GM06990 (cell line): ENCODE results near the gene GMCL1.
A peak's percentile ranks its signal among the peaks of the same experiment; 100 is the strongest.

Experiments used
- DNase-seq: peaks from one replicate; pipeline ENCODE4 v3.0.0-alpha.2; 2011; ENCODE audit not compliant: insufficient read length; ENCODE audit errors: extremely low read depth
- H3K27me3 ChIP-seq: replicated peaks from 2 replicates; pipeline ENCODE4 v1.6.0; 2011; ENCODE audit warnings: low read length; ENCODE audit not compliant: control insufficient read depth, insufficient read depth
- H3K36me3 ChIP-seq: 2 replicates; pipeline ENCODE4 v1.5.1; 2011; ENCODE audit warnings: low read length; ENCODE audit not compliant: control insufficient read depth, insufficient read depth
- H3K4me3 ChIP-seq: replicated peaks from 2 replicates; pipeline ENCODE4 v1.5.1; 2011; ENCODE audit warnings: low read depth, mild to moderate bottlenecking, control low read depth, low read length
- CTCF ChIP-seq: IDR thresholded peaks from 2 replicates; pipeline ENCODE4 v1.5.1; 2011; ENCODE audit warnings: low read length, control low read depth, mild to moderate bottlenecking, inconsistent platforms; ENCODE audit not compliant: insufficient read depth, poor library complexity, severe bottlenecking

The GMCL1 gene

GRCh38 chr2:69811018-69811417, 18.4 kb upstream of the GMCL1 start:
- no peak for TF ChIP-seq CTCF
- no peak for DNase-seq
- no peak overlapping the region for H3K4me3 ChIP-seq
- H3K27me3 ChIP-seq: no peaks in the 10 kb centered on the region
- peaks cover 10% of the 10 kb centered on the region for H3K36me3 ChIP-seq

DNA sequence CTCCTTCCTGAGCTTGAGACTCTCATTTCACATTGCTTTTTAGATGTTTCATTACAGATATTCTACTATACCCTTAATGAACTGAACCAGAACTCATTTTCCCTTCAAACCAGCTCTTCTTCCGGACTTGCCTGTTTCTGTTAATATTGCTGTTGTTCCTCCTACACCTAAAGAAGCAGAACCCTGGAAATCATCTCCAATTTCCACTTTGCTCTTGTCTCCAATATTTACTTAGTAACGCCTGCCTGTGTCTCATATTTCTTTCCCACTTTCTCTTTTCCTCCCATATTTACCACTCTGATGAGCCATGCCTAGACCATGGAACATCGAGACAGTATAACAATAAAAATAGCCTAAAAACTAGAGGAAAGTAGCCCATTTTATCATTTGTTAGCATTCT, 17.9 kb upstream of the GMCL1 start:
- DNase-seq: no peak
- no peak for TF ChIP-seq CTCF
- Histone ChIP-seq H3K27me3 (no peaks in the 10 kb centered on the region), H3K4me3 (no peak overlapping the region), H3K36me3 (peaks cover 7% of the 10 kb centered on the region)

DNA sequence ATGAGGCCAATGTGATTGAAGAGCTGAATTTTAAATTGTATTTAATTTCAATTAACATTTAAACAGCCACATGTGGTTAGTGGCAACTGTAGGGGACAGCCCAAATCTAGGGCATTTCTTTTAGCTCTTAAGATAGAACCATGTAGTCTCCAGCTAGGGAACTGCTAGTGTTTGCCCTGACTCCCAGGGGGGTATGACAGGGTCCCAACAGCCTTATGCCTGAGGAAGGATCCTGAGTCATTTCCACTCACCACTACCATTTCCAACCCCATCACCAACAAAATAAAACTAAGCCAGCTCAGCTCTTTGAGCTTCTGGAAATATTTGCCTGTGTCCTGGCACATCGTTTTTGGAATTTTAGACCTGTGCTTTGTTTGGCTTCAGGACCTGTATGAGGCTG, 13.7 kb upstream of the GMCL1 start:
- DNase-seq: no peak
- Histone ChIP-seq H3K36me3 (peaks cover 7% of the 10 kb centered on the region), H3K27me3 (no peaks in the 10 kb centered on the region)

GRCh38 chr2:69816923-69817542, 12.4 kb upstream of the GMCL1 start:
- TF ChIP-seq CTCF: peak; percentile 74
- Histone ChIP-seq H3K4me3 (no peak overlapping the region), H3K27me3 (no peaks in the 10 kb centered on the region), H3K36me3 (peaks cover 9% of the 10 kb centered on the region)
- DNase-seq: peak; percentile 31

More for the DNA sequence above, 13.7 kb upstream of the GMCL1 start:
- H3K4me3 ChIP-seq: no peak overlapping the region
- TF ChIP-seq CTCF: no peak

- H3K36me3 ChIP-seq: peaks cover 3% of the 10 kb centered on the region
- TF ChIP-seq CTCF: no peak
- no peaks in the 10 kb centered on the region for H3K27me3 ChIP-seq
- no peak for DNase-seq
- no peak overlapping the region for H3K4me3 ChIP-seq
These were observed 11.5 kb upstream of the GMCL1 start for GRCh38 chr2:69817729-69818501.
